Parathyroid adenoma (tissue), 2 donors: ENCODE measurements around the gene POLD4.

ENCODE experiments used
- H2AFZ ChIP-seq: fragments of 300-600 bp; sonication (generic); one replicate; pipeline ENCODE4 v1.7.0; 2017; ENCODE audit warnings: antibody characterized with exemption, mild to moderate bottlenecking
- H3K27ac ChIP-seq: fragments of 300-600 bp; sonication (generic); one replicate; pipeline ENCODE4 v1.7.0; 2017
- H3K27me3 ChIP-seq: fragments of 300-600 bp; sonication (generic); one replicate; pipeline ENCODE4 v1.7.0; 2017; ENCODE audit warnings: low read length; ENCODE audit not compliant: control insufficient read depth, insufficient read depth
- H3K36me3 ChIP-seq: fragments of 300-600 bp; sonication (generic); one replicate; pipeline ENCODE4 v1.7.0; 2017; ENCODE audit warnings: low read length; ENCODE audit not compliant: control insufficient read depth, insufficient read depth
- H3K4me1 ChIP-seq: fragments of 300-600 bp; sonication (generic); one replicate; pipeline ENCODE4 v1.7.0; 2017; ENCODE audit warnings: control low read depth
- H3K4me2 ChIP-seq: fragments of 300-600 bp; sonication (generic); one replicate; pipeline ENCODE4 v1.7.0; 2017; ENCODE audit warnings: low read length
- H3K4me3 ChIP-seq: fragments of 300-600 bp; sonication (generic); one replicate; pipeline ENCODE4 v1.7.0; 2017; ENCODE audit warnings: low read depth, low read length
- H3K79me2 ChIP-seq: fragments of 300-600 bp; sonication (generic); one replicate; pipeline ENCODE4 v1.7.0; 2017; ENCODE audit warnings: control low read depth
- H3K9ac ChIP-seq: fragments of 300-600 bp; sonication (generic); one replicate; pipeline ENCODE4 v1.7.0; 2017; ENCODE audit warnings: mild to moderate bottlenecking
- H3K9me3 ChIP-seq: fragments of 300-600 bp; sonication (generic); one replicate; pipeline ENCODE4 v1.7.0; 2017; ENCODE audit warnings: low read length; ENCODE audit not compliant: control insufficient read depth
- TF ChIP-seq, protein P1 (sequence below): fragments of 300-600 bp; sonication (generic); IDR thresholded peaks from one replicate; pipeline ENCODE4 v1.7.0; 2017; ENCODE audit warnings: antibody characterized with exemption, mild to moderate bottlenecking
- donor health status: primary hyperparathyroidism.

POLD4 gene

DNA sequence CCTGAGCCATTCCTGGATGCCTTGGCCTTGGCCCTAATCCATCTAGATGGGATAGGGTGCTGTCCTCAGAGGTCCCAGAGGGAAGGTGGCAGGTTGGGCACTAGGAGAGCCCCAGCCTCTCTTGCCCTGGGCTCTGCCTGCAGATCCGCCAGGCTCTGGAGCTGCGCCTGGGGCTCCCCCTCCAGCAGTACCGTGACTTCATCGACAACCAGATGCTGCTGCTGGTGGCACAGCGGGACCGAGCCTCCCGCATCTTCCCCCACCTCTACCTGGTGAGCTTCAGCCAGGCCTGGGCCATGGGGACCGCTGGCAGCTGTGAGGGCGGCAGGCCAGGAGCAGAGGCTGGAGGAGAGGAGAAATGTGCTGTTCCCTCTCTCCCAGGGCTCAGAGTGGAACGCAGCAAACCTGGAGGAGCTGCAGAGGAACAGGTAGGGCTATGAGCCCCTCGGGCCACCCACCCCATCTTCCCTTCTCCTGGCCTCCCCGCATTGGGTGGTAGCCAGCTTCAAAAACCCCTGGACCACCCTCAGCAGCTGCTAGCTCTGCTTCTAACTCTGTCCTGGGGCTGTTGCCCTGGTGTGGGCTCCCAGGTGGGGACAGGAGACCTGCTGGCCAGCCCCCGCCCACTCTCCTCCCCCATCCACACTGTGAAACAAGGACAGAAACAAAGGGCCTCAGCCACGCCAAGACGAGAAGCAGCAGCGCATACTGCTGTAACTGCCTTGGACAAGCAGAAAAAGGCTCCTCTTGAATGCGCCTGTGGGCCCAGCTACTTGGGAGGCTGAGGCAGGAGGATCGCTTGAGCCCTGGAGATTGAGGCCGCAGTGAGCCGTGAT is 45.1 kb downstream of the POLD4 start:
- H3K9me3 ChIP-seq: no peaks in the 10 kb centered on the region
- no peaks in the 10 kb centered on the region for H3K27me3 ChIP-seq
- no peak overlapping the region for H3K4me2 ChIP-seq
- H3K27ac ChIP-seq: no peak overlapping the region
- no peak overlapping the region for H3K9ac ChIP-seq
- H2AFZ ChIP-seq: no peak overlapping the region
- H3K4me1 ChIP-seq: no peaks in the 10 kb centered on the region
- TF ChIP-seq, protein P1, sequence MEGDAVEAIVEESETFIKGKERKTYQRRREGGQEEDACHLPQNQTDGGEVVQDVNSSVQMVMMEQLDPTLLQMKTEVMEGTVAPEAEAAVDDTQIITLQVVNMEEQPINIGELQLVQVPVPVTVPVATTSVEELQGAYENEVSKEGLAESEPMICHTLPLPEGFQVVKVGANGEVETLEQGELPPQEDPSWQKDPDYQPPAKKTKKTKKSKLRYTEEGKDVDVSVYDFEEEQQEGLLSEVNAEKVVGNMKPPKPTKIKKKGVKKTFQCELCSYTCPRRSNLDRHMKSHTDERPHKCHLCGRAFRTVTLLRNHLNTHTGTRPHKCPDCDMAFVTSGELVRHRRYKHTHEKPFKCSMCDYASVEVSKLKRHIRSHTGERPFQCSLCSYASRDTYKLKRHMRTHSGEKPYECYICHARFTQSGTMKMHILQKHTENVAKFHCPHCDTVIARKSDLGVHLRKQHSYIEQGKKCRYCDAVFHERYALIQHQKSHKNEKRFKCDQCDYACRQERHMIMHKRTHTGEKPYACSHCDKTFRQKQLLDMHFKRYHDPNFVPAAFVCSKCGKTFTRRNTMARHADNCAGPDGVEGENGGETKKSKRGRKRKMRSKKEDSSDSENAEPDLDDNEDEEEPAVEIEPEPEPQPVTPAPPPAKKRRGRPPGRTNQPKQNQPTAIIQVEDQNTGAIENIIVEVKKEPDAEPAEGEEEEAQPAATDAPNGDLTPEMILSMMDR: no peak
- no peak overlapping the region for H3K4me3 ChIP-seq
- H3K36me3 ChIP-seq: no peaks in the 10 kb centered on the region
- no peaks in the 10 kb centered on the region for H3K79me2 ChIP-seq

DNA sequence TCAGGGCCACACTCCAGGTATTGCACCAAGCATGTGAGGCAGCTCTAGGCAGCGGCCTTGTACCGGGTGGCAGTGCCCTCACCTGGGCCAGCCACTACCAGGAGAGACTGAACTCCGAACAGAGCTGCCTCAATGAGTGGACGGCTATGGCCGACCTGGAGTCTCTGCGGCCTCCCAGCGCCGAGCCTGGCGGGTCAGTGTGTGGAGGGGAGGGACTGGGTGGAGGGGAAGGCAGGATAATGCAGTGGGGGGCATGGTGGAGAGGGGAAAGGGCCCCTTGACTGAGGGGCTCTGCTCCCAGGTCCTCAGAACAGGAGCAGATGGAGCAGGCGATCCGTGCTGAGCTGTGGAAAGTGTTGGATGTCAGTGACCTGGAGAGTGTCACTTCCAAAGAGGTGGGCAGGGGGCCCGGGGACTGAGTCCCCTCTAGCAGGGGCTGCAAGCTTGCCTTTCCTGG is 45.8 kb downstream of the POLD4 start:
- Histone ChIP-seq H3K9me3 (no peaks in the 10 kb centered on the region), H3K4me2 (no peak overlapping the region), H3K4me3 (no peak overlapping the region), H3K9ac (no peak overlapping the region), H3K4me1 (no peaks in the 10 kb centered on the region), H3K27ac (no peak overlapping the region), H3K79me2 (no peaks in the 10 kb centered on the region), H2AFZ (no peak overlapping the region), H3K27me3 (no peaks in the 10 kb centered on the region), H3K36me3 (no peaks in the 10 kb centered on the region)
- TF ChIP-seq, protein P1: no peak

DNA sequence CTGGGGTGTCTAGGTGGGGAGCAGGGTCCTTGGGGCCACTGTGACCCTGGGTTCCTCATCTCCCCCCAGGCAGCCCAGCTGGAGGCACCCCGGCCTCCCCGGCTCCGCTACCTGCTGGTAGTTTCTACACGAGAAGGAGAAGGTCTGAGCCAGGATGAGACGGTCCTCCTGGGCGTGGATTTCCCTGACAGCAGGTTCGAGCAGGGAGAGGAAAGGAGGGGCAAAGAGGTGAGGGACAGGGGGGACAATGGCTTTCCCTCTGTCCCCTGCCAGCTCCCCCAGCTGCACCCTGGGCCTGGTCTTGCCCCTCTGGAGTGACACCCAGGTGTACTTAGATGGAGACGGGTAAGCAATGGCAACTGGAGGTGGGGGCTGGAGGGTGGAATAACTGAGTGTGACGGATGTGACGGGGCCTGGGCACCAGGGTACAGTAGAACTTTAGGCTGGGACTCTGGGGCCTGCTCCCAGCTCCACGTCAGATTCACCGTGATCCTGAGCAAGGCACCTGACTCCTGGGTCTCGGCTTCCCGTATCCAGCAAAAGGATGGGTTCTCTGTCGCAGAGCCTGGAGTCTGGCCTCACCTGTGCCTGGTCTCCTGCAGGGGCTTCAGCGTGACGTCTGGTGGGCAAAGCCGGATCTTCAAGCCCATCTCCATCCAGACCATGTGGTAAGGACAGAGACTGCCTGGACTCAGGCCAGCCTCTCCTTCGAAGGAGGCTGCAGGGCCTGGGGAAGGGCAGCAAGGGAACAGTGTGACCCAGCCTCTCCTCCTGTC is 46.4 kb downstream of the POLD4 start:
- H3K79me2 ChIP-seq: no peaks in the 10 kb centered on the region
- no peak overlapping the region for H3K9ac ChIP-seq
- no peaks in the 10 kb centered on the region for H3K27me3 ChIP-seq
- no peaks in the 10 kb centered on the region for H3K9me3 ChIP-seq
- no peaks in the 10 kb centered on the region for H3K36me3 ChIP-seq
- no peak overlapping the region for H3K27ac ChIP-seq
- no peak overlapping the region for H3K4me2 ChIP-seq
- H2AFZ ChIP-seq: no peak overlapping the region
- no peaks in the 10 kb centered on the region for H3K4me1 ChIP-seq
- H3K4me3 ChIP-seq: no peak overlapping the region
- TF ChIP-seq, protein P1: no peak

DNA sequence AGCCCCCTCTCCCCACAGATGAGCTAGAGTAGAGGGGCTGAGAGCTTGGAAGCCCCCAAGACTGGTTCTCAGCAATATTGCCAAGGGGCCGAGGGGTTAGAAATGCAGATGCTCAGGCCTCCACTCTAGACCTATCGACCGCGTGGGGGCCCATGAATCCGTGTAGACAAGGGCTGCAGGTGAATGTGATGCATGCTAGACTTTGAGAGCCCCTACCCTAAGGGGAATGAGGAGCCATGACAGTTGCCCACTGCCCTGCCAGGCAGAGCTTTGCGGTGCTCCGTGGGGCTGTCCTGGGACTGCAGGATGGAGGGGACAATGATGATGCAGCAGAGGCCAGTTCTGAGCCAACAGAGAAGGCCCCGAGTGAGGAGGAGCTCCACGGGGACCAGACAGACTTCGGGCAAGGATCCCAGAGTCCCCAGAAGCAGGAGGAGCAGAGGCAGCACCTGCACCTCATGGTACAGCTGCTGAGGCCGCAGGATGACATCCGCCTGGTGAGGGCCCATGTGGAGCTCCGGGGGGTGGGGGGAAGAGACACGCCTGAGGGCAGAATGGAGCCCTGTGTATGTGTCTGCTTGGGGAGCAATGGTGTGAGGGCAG is 48.7 kb downstream of the POLD4 start:
- Histone ChIP-seq H3K4me1 (no peaks in the 10 kb centered on the region), H3K27ac (no peak overlapping the region), H3K4me2 (peak overlapping the region; percentile 91), H3K9ac (no peak overlapping the region), H3K4me3 (peak overlapping the region; percentile 68), H2AFZ (no peak overlapping the region), H3K79me2 (no peaks in the 10 kb centered on the region), H3K9me3 (no peaks in the 10 kb centered on the region), H3K27me3 (no peaks in the 10 kb centered on the region), H3K36me3 (no peaks in the 10 kb centered on the region)
- TF ChIP-seq, protein P1: no peak
